NCI-H1417 (cell line): ENCODE results near the gene CCNL2.
A peak's percentile ranks its signal among the peaks of the same experiment; 100 is the strongest.
"Not testable (repeated sequence)": the region's sequence is repeated elsewhere in the genome, so short reads cannot be mapped to it uniquely, and the experiment has no call there.

Source experiments
- DNase-seq, 3 experiments: peaks; one replicate each; lab custom pipeline; 2025; lab: John Stamatoyannopoulos, UW

CCNL2 gene

GRCh38 chr1:1419813-1420653, 20.9 kb upstream of the CCNL2 start:
- peak in 1 of 3 experiments; percentile 36 for DNase-seq

- no peak for DNase-seq
Observed at GRCh38 chr1:1419363-1419812, 20.3 kb upstream of the CCNL2 start.

DNA sequence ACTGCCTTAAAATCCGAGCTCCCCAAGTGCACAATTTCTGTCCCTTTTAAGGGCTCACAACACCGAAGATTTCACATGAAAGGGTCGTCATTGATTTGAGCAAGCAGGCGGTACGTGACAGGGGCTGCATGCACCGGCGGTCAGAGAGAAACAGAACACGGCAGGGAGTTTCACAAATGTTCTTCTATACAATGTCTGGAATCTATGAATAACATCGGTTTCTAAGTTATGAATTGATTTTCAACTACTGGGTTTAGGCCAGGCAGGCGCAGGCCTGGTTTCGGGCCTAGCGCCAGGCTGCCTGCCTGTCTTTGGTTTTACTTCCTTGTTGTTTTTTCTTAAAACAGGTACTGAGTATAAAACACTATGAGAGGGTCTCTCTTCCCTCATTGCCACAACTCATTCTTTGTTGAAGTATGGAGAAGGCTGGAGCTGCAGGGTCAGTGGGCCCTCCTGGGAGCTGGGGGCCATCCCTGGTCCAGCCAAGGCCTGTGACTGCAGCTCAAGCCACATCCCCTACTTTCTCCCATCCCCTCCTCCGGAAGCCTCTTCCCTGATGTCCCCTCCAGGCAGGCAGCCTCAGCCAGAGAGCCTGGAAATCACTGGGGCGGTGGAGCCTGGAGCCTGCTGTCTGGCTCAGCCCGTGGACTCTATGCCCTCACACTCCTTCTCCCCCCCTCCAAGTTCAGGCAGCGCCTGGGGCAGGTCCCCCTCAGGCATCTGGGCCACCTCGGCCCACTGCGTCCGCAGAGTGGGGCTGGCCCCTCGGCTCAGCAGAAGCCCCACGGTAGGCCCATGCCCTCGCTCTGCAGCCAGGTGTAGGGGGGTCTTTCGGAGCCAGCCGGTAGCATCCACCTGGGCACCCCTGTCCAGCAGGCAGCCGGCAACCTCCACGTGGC, 19.6 kb upstream of the CCNL2 start:
- DNase-seq: no peak

- not testable (repeated sequence) for DNase-seq
Observed at GRCh38 chr1:1417825-1418463, 18.8 kb upstream of the CCNL2 start.

GRCh38 chr1:1417396-1417795, 18.3 kb upstream of the CCNL2 start:
- DNase-seq: not testable (repeated sequence)

DNA sequence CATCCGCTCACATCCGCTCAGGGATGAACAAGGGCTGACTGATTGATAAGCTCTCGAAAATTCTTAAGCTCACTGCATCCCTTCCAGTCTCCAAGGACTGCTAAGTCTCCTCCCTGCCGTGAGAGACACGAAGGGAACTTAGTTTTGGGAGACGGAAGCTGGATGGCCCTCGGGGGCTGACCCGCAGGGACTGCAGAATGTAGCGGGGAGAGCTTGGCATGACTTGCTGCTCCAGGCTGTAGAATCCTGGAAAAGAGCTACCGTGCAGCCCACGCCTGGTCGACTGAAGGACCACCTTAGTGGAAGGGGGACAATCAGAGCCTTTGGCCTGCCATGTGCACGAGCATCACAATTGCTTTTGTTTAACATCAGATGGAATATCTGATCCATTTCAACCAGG, 16.6 kb upstream of the CCNL2 start:
- DNase-seq: no peak

- not testable (repeated sequence) for DNase-seq
Observed at GRCh38 chr1:1412311-1412902, 13.3 kb upstream of the CCNL2 start.

DNA sequence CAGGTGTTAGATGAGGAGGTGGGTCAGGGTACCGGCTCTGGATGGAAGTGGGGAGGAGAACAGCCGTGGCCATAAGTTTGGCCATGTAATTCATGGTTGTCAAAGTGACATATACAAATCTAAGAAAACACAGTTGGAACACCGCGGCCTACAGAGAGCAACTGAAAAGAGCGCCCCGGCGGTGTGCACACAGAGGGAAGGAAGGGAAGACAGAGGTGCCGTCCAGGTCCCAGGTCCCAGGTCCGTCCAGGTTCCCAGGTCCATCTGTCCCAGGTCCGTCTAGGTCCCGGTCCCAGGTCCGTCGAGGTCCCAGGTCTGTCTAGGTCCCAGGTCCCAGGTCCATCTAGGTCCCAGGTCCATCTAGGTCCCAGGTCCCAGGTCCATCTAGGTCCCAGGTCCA, 12.5 kb upstream of the CCNL2 start:
- no peak for DNase-seq

DNA sequence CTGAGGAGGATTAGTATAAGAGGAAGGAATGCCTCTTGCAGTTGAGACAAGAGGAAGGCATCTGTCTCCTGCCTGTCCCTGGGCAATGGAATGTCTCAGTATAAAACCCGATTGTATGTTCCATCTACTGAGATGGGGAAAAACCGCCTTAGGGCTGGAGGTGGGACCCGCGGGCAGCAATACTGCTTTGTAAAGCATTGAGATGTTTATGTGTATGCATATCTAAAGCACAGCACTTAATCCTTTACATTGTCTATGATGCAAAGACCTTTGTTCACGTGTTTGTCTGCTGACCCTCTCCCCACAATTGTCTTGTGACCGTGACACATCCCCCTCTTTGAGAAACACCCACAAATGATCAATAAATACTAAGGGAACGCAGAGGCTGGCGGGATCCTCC, 11.1 kb upstream of the CCNL2 start:
- not testable (repeated sequence) for DNase-seq

- peak in 1 of 3 experiments; percentile 54 for DNase-seq
Observed at GRCh38 chr1:1407636-1408318, 8.6 kb upstream of the CCNL2 start.

DNA sequence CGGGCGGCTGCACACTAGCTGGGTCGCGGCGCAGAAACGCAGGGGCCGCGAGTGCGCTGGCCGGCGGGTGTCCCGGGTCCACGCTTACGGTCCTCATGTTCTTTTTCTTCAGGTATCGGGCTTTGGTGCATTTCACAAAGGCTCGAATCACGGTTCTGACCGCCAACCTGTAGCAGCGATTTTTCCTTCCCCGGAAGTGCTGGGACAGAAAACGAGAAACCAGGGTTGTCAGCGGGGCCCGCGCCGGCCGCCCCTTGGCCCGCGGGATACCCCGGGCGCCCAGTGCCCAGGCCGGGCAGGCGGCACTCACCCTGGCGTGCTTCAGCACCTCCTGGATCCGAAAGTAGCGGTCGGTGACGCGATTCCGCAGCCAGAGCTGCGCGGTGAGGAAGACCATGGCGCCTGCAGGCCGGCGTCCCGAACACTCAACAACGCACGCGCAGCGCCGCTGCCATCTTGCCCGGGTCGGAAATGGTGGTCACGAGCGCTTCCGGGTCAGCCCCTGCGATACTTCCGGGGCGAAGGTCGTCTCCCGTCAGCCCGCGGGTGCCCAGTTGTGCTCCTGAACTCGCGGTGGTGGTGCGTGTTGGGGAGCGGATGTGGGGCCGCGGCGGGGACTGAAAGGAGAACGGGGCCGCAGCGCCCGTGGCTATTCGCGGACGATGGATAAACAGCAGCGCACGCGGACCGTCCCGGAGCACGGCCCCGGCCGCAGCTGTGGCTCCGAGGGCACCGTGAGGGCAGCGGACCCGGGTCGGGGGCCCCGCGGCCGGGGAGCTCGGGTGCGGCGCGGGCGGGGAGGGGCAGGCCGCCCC, 7.9 kb upstream of the CCNL2 start, which contains the start of gene MRPL20:
Gene MRPL20 (minus strand): TSS at position 473 of the 815 bp plus-strand sequence. CDS start 76 bp downstream, at position 397.
- DNase-seq: peak; percentile 91 to 95 (median 93)

GRCh38 chr1:1406101-1406820, 7.1 kb upstream of the CCNL2 start:
- DNase-seq: peak in 1 of 3 experiments; percentile 30

- no peak for DNase-seq
Observed at GRCh38 chr1:1403653-1404052, 4.5 kb upstream of the CCNL2 start.

DNA sequence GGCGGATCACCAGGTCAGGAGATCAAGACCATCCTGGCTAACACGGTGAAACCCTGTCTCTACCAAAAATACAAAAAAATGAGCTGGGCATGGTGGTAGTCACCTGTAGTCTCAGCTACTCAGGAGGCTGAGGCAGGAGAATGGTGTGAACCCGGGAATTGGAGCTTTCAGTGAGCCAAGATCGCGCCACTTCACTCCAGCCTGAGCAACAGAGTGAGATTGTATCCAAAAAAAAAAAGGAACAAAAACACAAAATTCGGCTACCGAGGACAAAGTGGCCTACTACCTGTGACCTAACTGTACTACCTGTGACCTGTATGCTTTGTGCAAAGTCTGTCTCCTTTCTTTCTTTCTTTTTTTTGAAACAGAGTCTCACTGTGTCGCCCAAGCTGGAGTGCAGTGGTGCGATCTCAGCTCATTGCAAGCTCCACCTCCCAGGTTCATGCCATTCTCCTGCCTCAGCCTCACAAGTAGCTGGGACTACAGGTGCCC, 3.8 kb upstream of the CCNL2 start:
- DNase-seq: not testable (repeated sequence)

- peak in 1 of 3 experiments; percentile 36 for DNase-seq
Observed at GRCh38 chr1:1402072-1402900, 3.2 kb upstream of the CCNL2 start.

DNA sequence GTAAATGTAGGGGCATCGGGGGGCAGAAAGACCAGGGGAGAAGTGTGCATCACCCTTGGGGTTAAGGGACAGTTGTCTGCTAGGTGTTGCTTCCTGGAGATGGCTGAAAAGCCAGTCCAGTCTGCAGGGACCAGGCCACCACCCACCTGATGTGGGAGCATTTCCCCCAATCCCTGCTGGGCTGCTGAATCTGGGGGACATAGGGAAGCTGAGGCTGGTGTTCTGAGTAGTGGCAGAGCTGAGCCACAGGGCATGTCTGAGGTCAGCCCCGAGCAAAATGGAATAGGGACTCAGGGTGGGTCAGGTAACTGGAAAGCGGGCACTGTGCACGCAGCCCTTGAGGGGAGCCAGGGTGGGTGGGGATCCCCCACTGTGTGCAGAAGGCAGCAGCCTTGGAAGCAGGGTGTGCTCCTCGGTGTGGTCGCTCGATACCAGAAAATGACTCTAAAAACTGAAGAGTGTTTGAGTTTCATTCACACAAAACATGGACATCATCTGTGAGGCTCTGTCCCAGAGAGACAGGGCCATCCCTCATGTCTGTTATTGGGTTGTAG, 2.4 kb upstream of the CCNL2 start:
- no peak for DNase-seq

DNA sequence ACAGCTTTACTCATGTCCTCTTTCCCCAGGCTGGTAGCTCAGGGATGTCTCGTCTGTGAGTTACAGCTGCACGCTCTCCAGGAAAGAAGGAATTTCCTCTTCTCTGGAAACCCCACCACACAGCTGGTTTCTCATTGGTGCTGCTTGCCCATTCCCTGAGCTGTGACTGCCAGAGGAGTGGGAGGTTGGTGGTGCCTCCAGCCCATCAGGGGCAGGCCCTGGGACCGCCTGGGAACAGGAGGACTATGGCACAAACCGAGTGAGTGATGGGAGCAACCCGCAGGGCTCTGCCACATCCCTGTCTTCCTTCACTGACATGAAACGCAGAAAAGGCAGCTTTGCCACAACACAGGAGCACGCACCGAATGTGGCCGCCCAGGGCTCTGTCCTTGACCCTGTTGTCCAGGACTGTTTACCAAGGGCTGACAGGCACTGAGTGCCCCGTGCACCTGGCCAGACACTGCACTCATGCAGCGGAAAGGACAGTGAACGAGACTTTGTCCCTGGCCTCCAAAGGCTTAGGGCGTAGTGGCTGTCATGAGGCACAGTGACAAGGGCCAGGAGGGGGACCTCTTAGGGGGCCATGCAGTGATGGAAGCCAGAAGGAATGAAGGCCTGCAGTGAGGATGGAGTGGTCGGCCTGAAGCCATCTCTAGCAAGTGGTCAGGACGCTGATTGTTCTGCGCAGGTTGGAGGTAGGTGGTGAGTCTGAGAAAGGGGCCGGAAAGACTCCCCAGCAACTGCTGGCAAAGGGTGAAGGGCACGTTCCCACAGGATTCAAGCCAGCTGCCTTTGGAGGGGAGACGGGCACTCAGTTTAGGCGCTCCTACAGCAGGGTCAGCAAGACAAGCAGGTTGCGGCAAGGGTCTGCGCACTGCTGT, 1.7 kb upstream of the CCNL2 start:
- DNase-seq: no peak
